Measurements from ENCODE around the gene PRELID1. TPM values are rescaled to one million over a fixed set of nuclear protein-coding genes. Genes with fewer than 3 reads are reported as not detected.

The PRELID1 gene
- total and polyA plus RNA-seq, 2 donors (not counting 3 experiments of a cell fraction or from before 2014, with no cell fraction given), result 201 to 293 TPM

- intact Hi-C loops (cut with micrococcal nuclease), result no loop called here
- POLR2A ChIA-PET, result no interaction called here
These were observed 43.2 kb downstream of the PRELID1 start for GRCh38 chr5:177346820-177347219.

More at GRCh38 chr5:177346820-177347219, 43.2 kb downstream of the PRELID1 start:
- H3K4me2 ChIP-seq (ENCODE audit: insufficient read depth, low read length), result no peak overlapping the region
- H3K27ac ChIP-seq (ENCODE audit: insufficient read depth, low read depth, low read length), result no peak overlapping the region
- no peak overlapping the region for H3K4me3 ChIP-seq (replicated peaks in 1 of 3; ENCODE audit: insufficient read depth in 1 of 3, low read depth in 1 of 3, low read length in 3 of 3)
- CTCF ChIA-PET, result interaction anchor here (0.8 to 1.6 kb wide), 3 partner anchors 36 to 58 kb away, joined by 3 read pairs; no protein-coding TSS in a partner anchor
- dilution Hi-C loops (cut with MboI; ENCODE audit: extremely low pct_ligation_motif_present, low sequenced_read_pairs), result no loop called here
- no peak for TF ChIP-seq GATA2 (IDR thresholded peaks at IDR 0.05; ENCODE audit: insufficient read depth, insufficient read length, low read depth, low read length)
- no peak for TF ChIP-seq MAX (IDR thresholded peaks at IDR 0.05; ENCODE audit: insufficient read depth, insufficient read length)
- no peak for TF ChIP-seq JUN (IDR thresholded peaks at IDR 0.05; ENCODE audit: borderline replicate concordance, insufficient read depth, insufficient read length, low read depth)
- no peak for TF ChIP-seq CTCF (IDR thresholded peaks at IDR 0.05; ENCODE audit: extremely low read depth in 1 of 2, insufficient read depth in 1 of 2, low read depth in 1 of 2, low read length in 2 of 2)
- FAIRE-seq (no peak), DNase-seq (ENCODE audit: low read depth, low spot score) (no peak)
- H3K36me3 ChIP-seq (ENCODE audit: control insufficient read depth in 2 of 2, extremely low read depth in 1 of 2, insufficient read depth in 2 of 2, low read length in 2 of 2), result peaks cover 2 to 8% of the 10 kb centered on the region in 2 experiments
- peaks cover 17% of the 10 kb centered on the region for H3K4me1 ChIP-seq (ENCODE audit: control insufficient read depth, extremely low read depth, insufficient read depth, low read length)
- no TSS peak for BruUV-seq (replicated peaks)
- no peaks in the 10 kb centered on the region for H3K27me3 ChIP-seq (ENCODE audit: control insufficient read depth in 2 of 2, insufficient read depth in 2 of 2, low read length in 2 of 2)
- no peaks in the 10 kb centered on the region for H3K9me1 ChIP-seq (replicated peaks; ENCODE audit: control insufficient read depth, extremely low read depth, insufficient read depth, low read length)
- no peaks in the 10 kb centered on the region for H4K20me1 ChIP-seq (replicated peaks; ENCODE audit: control insufficient read depth, extremely low read depth, insufficient read depth, low read length)
- peaks cover 68% of the 10 kb centered on the region for H3K79me2 ChIP-seq (ENCODE audit: control insufficient read depth, insufficient read depth, low read length)
- no peak overlapping the region for H2AFZ ChIP-seq (ENCODE audit: low read depth, low read length)
- no peak overlapping the region for H3K9ac ChIP-seq (replicated peaks; ENCODE audit: extremely low read depth, insufficient read depth, low read length)
- no peaks in the 10 kb centered on the region for H3K9me3 ChIP-seq (replicated peaks; ENCODE audit: control insufficient read depth, insufficient read depth, low read length)
